Umbilical cord (tissue), 2 donors: Measurements from ENCODE around the gene VWA7. TPM values are rescaled to one million over a fixed set of nuclear protein-coding genes. Genes with fewer than 3 reads are reported as not detected.
"Not testable (repeated sequence)": the region's sequence is repeated elsewhere in the genome, so short reads cannot be mapped to it uniquely, and the experiment has no call there.

Experiments
- DNase-seq: peaks from one replicate; pipeline ENCODE4 v3.0.0-alpha.2; 2015; ENCODE audit warnings: low spot score
- total RNA-seq: library from RNA; depleted of rRNA; stranded (reverse); fragments of >200 nt; gene quantifications from one replicate; pipeline ENCODE4 v1.2.3, GENCODE V29; 2014; ENCODE audit warnings: low replicate concordance; ENCODE audit not compliant: insufficient read depth

VWA7 gene
- total RNA-seq, 1 donor from 2014 or later: not detected

- not testable (repeated sequence) for DNase-seq
Measured at GRCh38 chr6:31801031-31801927, 24.2 kb upstream of the VWA7 start.

- no peak for DNase-seq
Measured at GRCh38 chr6:31799781-31800180, 22.7 kb upstream of the VWA7 start.

GRCh38 chr6:31797588-31797987, 20.5 kb upstream of the VWA7 start:
- DNase-seq: no peak

GRCh38 chr6:31796993-31797385, 19.9 kb upstream of the VWA7 start:
- no peak for DNase-seq

GRCh38 chr6:31795616-31796298, 18.6 kb upstream of the VWA7 start, which contains the start of gene VARS1:
Gene VARS1 (minus strand): TSS chr6:31795752. CDS start chr6:31795217, 535 bp downstream.
- DNase-seq: peak; percentile 91

- DNase-seq: no peak
Measured at GRCh38 chr6:31794866-31795615, 17.9 kb upstream of the VWA7 start.

GRCh38 chr6:31794294-31794865, 17.3 kb upstream of the VWA7 start:
- DNase-seq: no peak

- DNase-seq: not testable (repeated sequence)
Measured at GRCh38 chr6:31793927-31794245, 16.8 kb upstream of the VWA7 start.

GRCh38 chr6:31792761-31793171, 15.6 kb upstream of the VWA7 start:
- no peak for DNase-seq

GRCh38 chr6:31792090-31792374, 14.9 kb upstream of the VWA7 start:
- DNase-seq: no peak

- DNase-seq: peak; percentile 60
Measured at GRCh38 chr6:31791324-31792089, 14.4 kb upstream of the VWA7 start.

- no peak for DNase-seq
Measured at GRCh38 chr6:31785475-31785874, 8.3 kb upstream of the VWA7 start.

GRCh38 chr6:31784098-31784925, 7.2 kb upstream of the VWA7 start:
- DNase-seq: no peak

GRCh38 chr6:31782126-31782855, 5.2 kb upstream of the VWA7 start:
- DNase-seq: no peak

- no peak for DNase-seq
Measured at GRCh38 chr6:31781244-31782125, 4.4 kb upstream of the VWA7 start.

- no peak for DNase-seq
Measured at GRCh38 chr6:31780507-31781243, 3.5 kb upstream of the VWA7 start.

GRCh38 chr6:31779908-31780307, 2.8 kb upstream of the VWA7 start:
- DNase-seq: no peak
